Astrocyte of the cerebellum (primary cell): ENCODE data around the gene DCANP1.

ENCODE experiments used
- DNase-seq: peaks from one replicate; pipeline ENCODE4 v3.0.0-alpha.2; 2011; ENCODE audit warnings: low read depth
- H3K4me3 ChIP-seq: 2 replicates; pipeline ENCODE4 v1.5.1; 2011; ENCODE audit warnings: mild to moderate bottlenecking, low read depth, low read length, moderate library complexity
- CTCF ChIP-seq: IDR thresholded peaks from 2 replicates; pipeline ENCODE4 v1.5.1; 2012; ENCODE audit warnings: low read length, low read depth, moderate library complexity, mild to moderate bottlenecking; ENCODE audit errors: missing control alignments
- in situ Hi-C: cut with HindIII; loops from 2 replicates; pipeline ENCODE4 v1.10.0; 2017; ENCODE audit warnings: low sequenced_read_pairs

DCANP1 gene

GRCh38 chr5:135465391-135466122 is 18.4 kb upstream of the DCANP1 start:
- no peak for TF ChIP-seq CTCF
- no peak for DNase-seq
- no peak overlapping the region for H3K4me3 ChIP-seq
- in situ Hi-C loops = loop anchor here (25.0 kb wide), 2 partner anchors 272 to 372 kb away; partner anchors contain the start of gene SLC25A48

GRCh38 chr5:135462304-135462703 is 15.2 kb upstream of the DCANP1 start:
- in situ Hi-C loops = loop anchor here (5.0 to 25.0 kb wide), 3 partner anchors 90 to 375 kb away; partner anchors contain the start of gene SLC25A48
- no peak overlapping the region for H3K4me3 ChIP-seq
- DNase-seq = no peak
- TF ChIP-seq CTCF = peak; percentile 57

GRCh38 chr5:135461481-135462151 is 14.5 kb upstream of the DCANP1 start:
- no peak overlapping the region for H3K4me3 ChIP-seq
- TF ChIP-seq CTCF = no peak
- DNase-seq = no peak
- in situ Hi-C loops = loop anchor here (5.0 to 25.0 kb wide), 3 partner anchors 91 to 376 kb away; partner anchors contain the start of gene SLC25A48

GRCh38 chr5:135460246-135461033 is 13.3 kb upstream of the DCANP1 start:
- in situ Hi-C loops = loop anchor here (5.0 to 25.0 kb wide), 3 partner anchors 92 to 377 kb away; partner anchors contain the start of gene SLC25A48
- DNase-seq = no peak
- no peak for TF ChIP-seq CTCF
- H3K4me3 ChIP-seq = no peak overlapping the region

- in situ Hi-C loops = loop anchor here (25.0 kb wide), 2 partner anchors 278 to 378 kb away; partner anchors contain the start of gene SLC25A48
- no peak overlapping the region for H3K4me3 ChIP-seq
- TF ChIP-seq CTCF = no peak
- DNase-seq = no peak
Measured at GRCh38 chr5:135458921-135459331, 11.8 kb upstream of the DCANP1 start.

- in situ Hi-C loops = loop anchor here (25.0 kb wide), 2 partner anchors 279 to 379 kb away; partner anchors contain the start of gene SLC25A48
- no peak for DNase-seq
- TF ChIP-seq CTCF = no peak
- H3K4me3 ChIP-seq = no peak overlapping the region
Measured at GRCh38 chr5:135458356-135458755, 11.2 kb upstream of the DCANP1 start.
